Activated CD4-positive, CD25-positive, alpha-beta regulatory T cell treated with anti-CD3 and anti-CD28 coated beads, Interleukin-2, amount 50 U/mL, for 16 hours (primary cell): ENCODE results near the gene ZNF154.

Experiments used
- DNase-seq: peaks from one replicate; pipeline ENCODE4 v3.0.0-alpha.2; 2020; ENCODE audit warnings: low read depth, low spot score

ZNF154 gene

GRCh38 chr19:57675881-57676280 lies 33.1 kb downstream of the ZNF154 start:
- DNase-seq, result no peak

- no peak for DNase-seq
Observed at GRCh38 chr19:57672466-57672865, 36.5 kb downstream of the ZNF154 start.

- DNase-seq, result no peak
Observed at GRCh38 chr19:57671124-57671895, 37.7 kb downstream of the ZNF154 start.

- DNase-seq, result no peak
Observed at GRCh38 chr19:57668635-57669034, 40.4 kb downstream of the ZNF154 start, which contains the start of gene ZSCAN4. TSS of gene ZSCAN4 (plus strand) at chr19:57668935. CDS start at chr19:57676146, 7,211 bp downstream.

- no peak for DNase-seq
Observed at GRCh38 chr19:57667228-57667627, 41.8 kb downstream of the ZNF154 start.

- no peak for DNase-seq
Observed at GRCh38 chr19:57665261-57665806, 43.7 kb downstream of the ZNF154 start.

GRCh38 chr19:57664269-57665127 lies 44.5 kb downstream of the ZNF154 start:
- no peak for DNase-seq

GRCh38 chr19:57656346-57656745 lies 52.7 kb downstream of the ZNF154 start:
- no peak for DNase-seq

- no peak for DNase-seq
Observed at GRCh38 chr19:57655443-57655842, 53.6 kb downstream of the ZNF154 start.

- DNase-seq, result no peak
Observed at GRCh38 chr19:57653689-57654088, 55.3 kb downstream of the ZNF154 start.

GRCh38 chr19:57651654-57651996 lies 57.4 kb downstream of the ZNF154 start:
- no peak for DNase-seq

GRCh38 chr19:57648331-57649003 lies 60.5 kb downstream of the ZNF154 start:
- no peak for DNase-seq
